Heart right ventricle (tissue), 16 donors: ENCODE measurements around the gene ALAS1. TPM values are rescaled to one million over a fixed set of nuclear protein-coding genes. Genes with fewer than 3 reads are reported as not detected.

Experiments used
- ATAC-seq, 8 donors: fragments of 200-7000 bp; cut with Tn5 transposase; one replicate each; pipeline ENCODE4 v1.9.1; 2020; ENCODE audit warnings: mild to moderate bottlenecking in 8 of 8, moderate library complexity in 8 of 8, moderate number of reproducible peaks in 1 of 8
- DNase-seq, 2 donors: peaks; one replicate each; pipeline ENCODE4 v3.0.0-alpha.2; 2020
- H3K27ac ChIP-seq, 10 donors: fragments of 200-600 bp; sonication (generic) in 2 of 10; one replicate each; pipeline versions ENCODE4 v1.5.0 to v1.8.0; 2020 to 2022; ENCODE audit warnings: mild to moderate bottlenecking in 3 of 10
- H3K27me3 ChIP-seq, 7 donors: fragments of 200-600 bp; one replicate each; pipeline ENCODE4 v1.8.0; 2021 to 2022; ENCODE audit warnings: mild to moderate bottlenecking in 2 of 7
- H3K36me3 ChIP-seq, 9 donors: fragments of 200-600 bp; sonication (generic) in 1 of 9; one replicate each; pipeline versions ENCODE4 v1.5.0 to v1.8.0; 2020 to 2022; ENCODE audit warnings: mild to moderate bottlenecking in 2 of 9
- H3K4me1 ChIP-seq, 9 donors: fragments of 200-600 bp; sonication (generic) in 1 of 9; one replicate each; pipeline versions ENCODE4 v1.5.0 to v1.8.0; 2020 to 2022; ENCODE audit warnings: mild to moderate bottlenecking in 4 of 9
- H3K4me3 ChIP-seq, 10 donors: fragments of 200-600 bp; sonication (generic) in 2 of 10; one replicate each; pipeline versions ENCODE4 v1.5.0 to v1.8.0; 2020 to 2022; ENCODE audit warnings: mild to moderate bottlenecking in 7 of 10, moderate library complexity in 2 of 10
- H3K9me3 ChIP-seq, 11 donors: fragments of 200-600 bp in 10 of 11; sonication (generic) in 2 of 11; one replicate each; pipeline versions ENCODE4 v1.5.0 to v1.8.0; 2013 to 2022; ENCODE audit warnings: mild to moderate bottlenecking in 2 of 11, control low read depth in 1 of 11, moderate library complexity in 1 of 11
- CTCF ChIP-seq, 9 donors: fragments of 200-600 bp; sonication (generic) in 2 of 9; IDR thresholded peaks; one replicate each; pipeline versions ENCODE4 v1.5.0 to v1.8.0; 2021 to 2022; ENCODE audit warnings: antibody characterized with exemption in 9 of 9, mild to moderate bottlenecking in 5 of 9, moderate library complexity in 1 of 9
- WGBS, 2 donors: extraction: QIAGEN DNeasy Blood & Tissue Kit; methylation state at CpG; one replicate each; pipeline ENCODE4 v1.1.7; 2013; ENCODE audit warnings: inconsistent platforms in 1 of 2; 5-methylcytosine and 5-hydroxymethylcytosine counted together
- intact Hi-C, 10 donors: fragments of 100-400 bp; cut with DNase I; formaldehyde crosslinking; loops; one replicate each; pipeline versions ENCODE4 v1.11.1 to v1.14.2; 2022
- polyA plus RNA-seq, 2 donors: library from polyadenylated mRNA; stranded (reverse); fragments of 200-250 nt; gene quantifications; one replicate each; pipeline ENCODE4 v1.2.3, GENCODE V29; 2013
- total RNA-seq, 10 donors: library from RNA; stranded (reverse); fragmentation: NEBNext Ultra II Directional in 3 of 10; extraction: Animal tissue kit (Norgen Biotek cat#: 25700) in 3 of 10; gene quantifications; one replicate each; pipeline versions ENCODE4 v1.2.1 to v1.2.4, GENCODE V29; 2021 to 2023
- donor health status: Arrhythmogenic right ventricular cardiomyopathy.
- donor health status: ischemic (EF 13 %, LVEDD 7.1; RV severe dilation, severe dysfunction).
- donor health status: healthy with polysubstance abuse.
- donor health status: DM: no; HTN: yes; CAD: no.
- donor health status: DM: no; HTN: no; CAD: no.
- donor health status: ischemic (EF 25% LVEDD 6.9; RV normal size, moderate dysfunction).
- donor health status: ischemic (EF 25% LVEDD 5.7; RV mildly dilated, moderate dysfunction).
- donor health status: healthy.
- donor health status: DM: yes; HTN: yes; CAD: no.
- donor health status: Ischemic cardiomyopathy.
- donor health status: ischemic (EF 35%, LVEDD 5.7; RV mildly dilated, moderate dysfunction).
- donor health status: nonischemic (EF 11% LVEDD 7.7; RV severe dilation, severe dysfunction).
- donor health status: DM: yes; HTN: yes; CAD: no.
- donor health status: PGD.
- donor health status: ischemic (EF 29% LVEDD 5.4; RV normal size, mild dysfunction).
- donor health status: nonischemic (EF 23%, LVEDD 6.1; RV moderate dilation, normal function).

Gene ALAS1
- total and polyA plus RNA-seq, 12 donors, result 55.2 to 233 (median 176) TPM

DNA sequence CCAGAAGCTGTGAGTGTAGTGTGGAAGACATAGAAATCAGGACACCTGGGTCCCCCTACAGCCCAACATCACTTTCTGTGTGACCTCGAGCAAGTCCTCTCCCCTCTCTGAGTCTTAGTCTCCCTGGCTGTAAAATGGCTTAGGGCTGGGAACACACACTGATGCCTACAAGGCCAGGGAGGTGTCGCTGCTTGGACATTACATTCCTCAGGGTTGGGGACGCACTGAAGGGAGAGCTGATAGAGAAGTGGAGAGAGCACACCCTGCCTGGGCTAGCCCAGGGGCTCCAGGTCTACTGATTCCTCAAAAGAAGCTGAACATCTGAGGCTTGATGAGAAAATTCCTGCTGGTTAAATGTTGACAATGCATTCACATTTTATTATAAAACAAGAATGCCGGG, 6.3 kb upstream of the ALAS1 start:
- 80 to 95% methylated on average over 4 of the region's 4 CpGs for WGBS, 2 donors
- Histone ChIP-seq H3K27ac (no peak overlapping the region), H3K27me3 (no peaks in the 10 kb centered on the region), H3K36me3 (no peaks in the 10 kb centered on the region), H3K4me1 (peaks cover 5 to 62% (median 37%) of the 10 kb centered on the region in 9 donors), H3K9me3 (no peaks in the 10 kb centered on the region), H3K4me3 (no peak overlapping the region)
- ATAC-seq (no peak), DNase-seq (no peak)
- intact Hi-C loops, result loop anchor here in 1 of 10 donors (5.0 kb wide), 1 partner anchor 34 kb away; no protein-coding TSS in a partner anchor
- TF ChIP-seq CTCF (IDR thresholded peaks at IDR 0.05), result no peak

DNA sequence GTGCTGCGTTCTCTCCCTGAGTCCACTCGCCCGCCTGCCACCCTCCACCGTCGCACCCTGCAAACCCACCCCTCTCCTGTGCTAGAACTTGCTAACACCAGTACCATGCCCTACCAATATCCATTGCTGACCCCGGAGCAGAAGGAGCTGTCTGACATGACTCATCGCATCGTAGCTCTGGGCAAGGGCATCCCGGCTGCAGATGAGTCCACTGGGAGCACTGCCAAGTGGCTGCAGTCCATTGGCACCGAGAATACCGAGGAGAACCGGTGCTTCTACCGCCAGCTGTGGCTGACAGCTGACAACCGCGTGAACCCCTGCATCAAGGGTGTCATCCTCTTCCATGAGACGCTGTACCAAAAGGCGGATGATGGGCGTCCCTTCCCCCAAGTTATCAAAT, 4.9 kb upstream of the ALAS1 start:
- intact Hi-C loops, result loop anchor here in 1 of 10 donors (5.0 kb wide), 1 partner anchor 36 kb away; no protein-coding TSS in a partner anchor
- WGBS, 2 donors, result 65 to 68% methylated on average over 18 of the region's 18 CpGs
- ATAC-seq (peak in 2 of 8 donors; percentile 22 to 23), DNase-seq (peak; percentile 57 to 69)
- no peak overlapping the region for H3K4me3 ChIP-seq
- H3K36me3 ChIP-seq, result no peaks in the 10 kb centered on the region
- H3K27me3 ChIP-seq, result no peaks in the 10 kb centered on the region
- H3K4me1 ChIP-seq, result peaks cover 14 to 64% (median 48%) of the 10 kb centered on the region in 9 donors
- no peak overlapping the region for H3K27ac ChIP-seq
- no peak for TF ChIP-seq CTCF (IDR thresholded peaks at IDR 0.05)
- H3K9me3 ChIP-seq, result no peaks in the 10 kb centered on the region

DNA sequence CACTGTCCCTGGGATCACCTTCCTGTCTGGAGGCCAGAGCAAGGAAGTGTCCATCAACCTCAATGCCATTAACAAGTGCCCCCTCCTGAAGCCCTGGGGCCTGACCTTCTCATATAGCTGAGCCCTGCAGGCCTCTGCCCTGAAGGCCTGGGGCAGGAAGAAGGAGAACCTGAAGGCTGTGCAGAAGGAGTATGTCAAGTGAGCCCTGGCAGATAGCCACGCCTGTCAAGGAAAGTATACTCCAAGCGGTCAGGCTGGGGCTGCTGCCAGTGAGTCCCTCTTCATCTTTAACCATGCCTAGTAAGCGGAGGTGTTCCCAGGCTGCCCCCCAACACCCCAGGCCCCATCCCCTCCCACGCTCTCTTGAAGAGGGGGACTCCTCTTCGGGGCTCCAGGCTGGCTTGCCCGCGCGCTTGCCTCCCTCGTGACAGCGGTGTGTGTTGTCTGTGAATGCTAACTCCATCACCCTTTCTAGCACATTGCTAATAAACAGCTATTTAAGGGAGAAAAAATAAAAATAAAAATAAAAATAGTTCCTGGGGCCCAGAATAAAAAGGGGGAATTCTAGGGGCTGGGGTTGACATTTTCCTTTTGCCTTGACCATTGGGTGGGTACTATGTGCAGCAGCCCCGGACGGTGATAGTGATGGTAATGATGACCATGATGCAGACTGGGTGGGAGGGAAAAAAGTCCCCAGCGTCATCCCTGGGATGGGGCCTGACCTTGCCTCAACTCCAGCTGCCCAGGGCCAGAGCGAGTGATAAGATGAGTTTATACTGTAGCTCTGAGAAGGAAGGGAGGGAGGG, 3.3 kb upstream of the ALAS1 start:
- Histone ChIP-seq H3K27me3 (no peaks in the 10 kb centered on the region), H3K9me3 (no peaks in the 10 kb centered on the region), H3K4me3 (no peak overlapping the region), H3K27ac (peak overlapping the region in 4 of 10 donors; percentile 87 to 96 (median 92)), H3K4me1 (peaks cover 19 to 65% (median 49%) of the 10 kb centered on the region in 9 donors), H3K36me3 (peaks cover 0 to 6% (median 1%) of the 10 kb centered on the region in 9 donors)
- ATAC-seq, result no peak
- 72 to 79% methylated on average over 14 of the region's 14 CpGs for WGBS, 2 donors
- DNase-seq, result peak; percentile 24 to 51
- intact Hi-C loops, result loop anchor here in 5 of 10 donors (5.0 kb wide), 2 partner anchors 37 to 42 kb away; partner anchors contain the start of gene POC1A (in 4 of the 5)
- no peak for TF ChIP-seq CTCF (IDR thresholded peaks at IDR 0.05)

DNA sequence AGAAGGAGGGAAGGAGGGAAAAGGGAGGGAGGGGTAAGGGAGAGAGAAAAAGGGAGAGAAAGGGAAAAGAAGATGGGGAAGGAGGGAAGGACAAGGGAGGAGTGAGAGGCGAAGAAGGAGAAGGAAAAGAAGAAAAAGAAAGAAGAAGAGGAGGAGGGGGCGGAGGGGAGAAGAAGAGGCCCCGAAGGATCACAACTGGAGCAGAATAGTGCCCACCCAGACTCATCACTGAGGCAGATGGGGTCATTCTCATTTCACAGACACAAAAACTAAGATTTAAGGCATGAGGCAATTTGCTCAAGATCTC, 2.7 kb upstream of the ALAS1 start:
- no peak for TF ChIP-seq CTCF (IDR thresholded peaks at IDR 0.05)
- DNase-seq (no peak), ATAC-seq (no peak)
- no peaks in the 10 kb centered on the region for H3K9me3 ChIP-seq
- H3K4me3 ChIP-seq, result no peak overlapping the region
- no peaks in the 10 kb centered on the region for H3K27me3 ChIP-seq
- peaks cover 0 to 12% (median 3%) of the 10 kb centered on the region in 9 donors for H3K36me3 ChIP-seq
- H3K27ac ChIP-seq, result peak overlapping the region in 9 of 10 donors; percentile 16 to 96 (median 92)
- peaks cover 17 to 65% (median 49%) of the 10 kb centered on the region in 9 donors for H3K4me1 ChIP-seq
- 87 to 88% methylated on average over 3 of the region's 3 CpGs for WGBS, 2 donors
- intact Hi-C loops, result loop anchor here in 4 of 10 donors (5.0 kb wide), 1 partner anchor 43 kb away; the partner anchor contains the start of gene POC1A (in 4 of the 4)
